HG02852 (cell line): Measurements from ENCODE around the gene ABCB6.
A peak's percentile ranks its signal among the peaks of the same experiment; 100 is the strongest.

Source experiments
- ATAC-seq: cut with Tn5 transposase; IDR thresholded peaks from one replicate; pipeline ENCODE4 v1.9.1; 2021; ENCODE audit warnings: mild to moderate bottlenecking, moderate library complexity; ENCODE audit not compliant: unreplicated experiment

Gene ABCB6

DNA sequence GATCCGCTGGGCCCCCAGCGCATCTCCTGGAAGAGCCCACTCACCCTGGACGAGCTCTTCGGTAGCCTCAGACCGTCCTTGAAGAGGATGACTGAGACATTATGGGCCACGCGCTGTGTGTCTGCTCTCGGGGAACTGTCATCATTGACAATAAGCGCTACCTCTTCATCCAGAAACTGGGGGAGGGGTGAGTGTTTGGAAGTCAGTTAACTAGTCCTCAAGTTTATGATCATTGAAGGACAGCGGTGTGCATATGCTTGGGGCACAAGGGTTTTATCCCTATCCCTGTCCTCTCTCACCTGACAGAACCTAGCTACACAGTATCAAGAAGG, 27.1 kb upstream of the ABCB6 start:
- ATAC-seq, result no peak

GRCh38 chr2:219245148-219245898, 26.6 kb upstream of the ABCB6 start, which contains the start of the genes GLB1L and STK16:
GLB1L (minus strand) TSS chr2:219245444; CDS start chr2:219243573, 1,871 bp downstream.
STK16 (plus strand) TSS chr2:219245479; CDS start chr2:219246000, 521 bp downstream.
- peak; percentile 85 for ATAC-seq

GRCh38 chr2:219244789-219245147, 26.0 kb upstream of the ABCB6 start:
- no peak for ATAC-seq

GRCh38 chr2:219243291-219243761, 24.6 kb upstream of the ABCB6 start:
- no peak for ATAC-seq

DNA sequence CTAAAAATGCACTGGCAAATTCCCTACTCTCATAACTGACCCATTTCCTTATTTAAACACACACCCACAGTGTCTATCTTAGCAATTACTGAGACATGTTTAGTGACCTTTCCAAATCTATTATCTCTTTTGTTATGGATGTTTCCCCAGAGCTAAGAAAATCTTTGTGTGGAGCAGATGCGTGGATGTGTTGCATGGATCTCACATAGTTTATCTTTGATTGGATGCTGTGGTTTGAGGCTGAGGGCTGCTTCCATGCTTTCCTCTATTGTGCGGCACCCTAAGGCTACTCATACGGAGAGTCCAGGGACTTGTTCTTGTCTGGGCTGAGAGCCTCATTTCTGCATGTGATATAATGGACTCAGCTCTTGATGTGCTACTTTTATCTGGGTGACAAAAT, 15.6 kb upstream of the ABCB6 start:
- no peak for ATAC-seq

GRCh38 chr2:219230059-219230540, 11.3 kb upstream of the ABCB6 start:
- no peak for ATAC-seq

- ATAC-seq, result peak; percentile 98
Observed at GRCh38 chr2:219229305-219230058, 10.7 kb upstream of the ABCB6 start, which contains the start of the genes ANKZF1 and ATG9A. ANKZF1 (plus strand) TSS chr2:219229806; CDS start chr2:219230258, 452 bp downstream. ATG9A (minus strand) TSS chr2:219229636; CDS start chr2:219228024, 1,612 bp downstream.

- peak; percentile 15 for ATAC-seq
Observed at GRCh38 chr2:219228911-219229304, 10.2 kb upstream of the ABCB6 start.

DNA sequence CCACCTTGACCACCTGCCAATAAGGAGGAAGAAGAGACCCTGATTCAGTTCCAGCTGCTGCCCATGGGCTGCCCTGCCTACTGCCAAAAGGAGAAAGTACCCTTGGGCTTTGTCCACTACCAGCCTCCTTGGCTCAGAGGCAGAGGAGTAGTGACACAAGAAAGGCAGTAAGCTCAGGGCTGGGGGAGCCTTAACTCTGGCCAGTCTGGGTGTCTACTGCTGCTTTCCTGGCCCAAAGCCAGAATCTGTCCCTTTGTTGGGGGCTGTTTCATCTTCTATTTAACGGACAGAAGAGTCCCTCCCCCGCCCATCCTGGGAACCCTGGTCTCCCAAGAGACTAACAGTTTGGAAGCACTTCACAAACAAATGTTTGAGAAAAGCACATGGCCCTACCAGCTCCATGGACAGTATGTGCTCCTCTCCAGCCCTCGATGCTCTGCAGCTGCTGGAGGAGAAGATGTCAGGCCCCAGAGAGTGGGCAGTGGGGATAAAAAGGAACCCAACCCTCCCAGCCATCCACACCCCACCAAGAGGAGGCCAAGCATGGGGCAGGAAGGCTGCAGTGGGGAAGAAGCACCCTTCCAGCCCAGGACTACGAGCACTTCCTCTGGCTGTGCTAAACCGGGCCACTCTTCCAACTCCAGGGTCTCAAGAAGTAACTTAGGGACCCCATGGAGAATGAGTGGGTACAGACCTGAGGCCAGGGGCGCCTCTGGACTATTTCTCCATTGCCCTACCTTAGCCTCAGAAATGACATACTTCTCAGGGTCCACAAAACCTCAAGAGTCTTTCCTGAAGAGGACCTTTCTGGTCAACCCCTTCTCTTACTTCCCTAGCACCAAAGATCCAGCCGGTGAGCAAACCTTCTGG, 9.5 kb upstream of the ABCB6 start:
- no peak for ATAC-seq

- no peak for ATAC-seq
Observed at GRCh38 chr2:219225350-219225749, 6.6 kb upstream of the ABCB6 start.

GRCh38 chr2:219223831-219224610, 5.3 kb upstream of the ABCB6 start:
- ATAC-seq, result no peak

GRCh38 chr2:219221957-219222518, 3.3 kb upstream of the ABCB6 start:
- no peak for ATAC-seq

GRCh38 chr2:219220652-219221402, 2.1 kb upstream of the ABCB6 start:
- no peak for ATAC-seq

DNA sequence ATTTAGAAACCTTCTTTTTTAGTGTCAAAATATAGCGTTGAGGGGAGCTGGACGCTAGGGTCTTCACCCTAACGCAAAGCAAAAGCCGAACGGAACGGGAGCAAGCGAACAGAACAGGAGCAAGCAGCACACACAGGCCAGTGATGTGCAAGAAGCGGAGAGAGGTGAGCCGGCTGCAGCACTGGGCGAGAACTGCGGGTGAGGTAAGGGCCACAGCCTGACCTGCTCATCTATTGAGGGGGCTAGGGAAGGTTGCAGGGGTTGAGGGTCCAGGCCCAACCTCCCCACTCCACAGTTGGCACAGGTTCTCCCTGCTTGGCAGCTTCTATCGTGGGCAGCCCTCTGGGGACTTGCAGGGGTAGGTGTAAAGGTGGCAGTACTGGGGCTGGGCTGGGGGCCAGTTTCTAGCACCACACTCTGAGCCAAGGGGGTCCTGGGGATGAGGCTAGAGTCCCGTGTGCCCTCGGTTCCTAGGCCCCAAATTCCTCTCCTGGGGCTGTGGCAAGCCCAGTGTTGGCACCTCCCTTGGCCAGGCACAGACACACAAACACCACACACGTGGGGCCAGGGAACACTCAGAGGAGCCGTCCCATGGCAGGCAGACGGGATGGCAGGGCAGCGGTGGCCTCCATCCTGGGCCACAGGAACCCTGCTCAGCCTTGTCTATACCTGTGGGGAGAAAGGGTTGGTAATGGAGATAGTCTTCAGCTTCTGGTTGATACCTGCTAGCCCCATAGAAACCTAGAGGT, 1.2 kb upstream of the ABCB6 start:
- ATAC-seq, result no peak

GRCh38 chr2:219218217-219218731, 484 bp downstream of the ABCB6 start:
- ATAC-seq, result peak; percentile 25

- no peak for ATAC-seq
Observed at GRCh38 chr2:219216535-219216915, 2.2 kb downstream of the ABCB6 start.

DNA sequence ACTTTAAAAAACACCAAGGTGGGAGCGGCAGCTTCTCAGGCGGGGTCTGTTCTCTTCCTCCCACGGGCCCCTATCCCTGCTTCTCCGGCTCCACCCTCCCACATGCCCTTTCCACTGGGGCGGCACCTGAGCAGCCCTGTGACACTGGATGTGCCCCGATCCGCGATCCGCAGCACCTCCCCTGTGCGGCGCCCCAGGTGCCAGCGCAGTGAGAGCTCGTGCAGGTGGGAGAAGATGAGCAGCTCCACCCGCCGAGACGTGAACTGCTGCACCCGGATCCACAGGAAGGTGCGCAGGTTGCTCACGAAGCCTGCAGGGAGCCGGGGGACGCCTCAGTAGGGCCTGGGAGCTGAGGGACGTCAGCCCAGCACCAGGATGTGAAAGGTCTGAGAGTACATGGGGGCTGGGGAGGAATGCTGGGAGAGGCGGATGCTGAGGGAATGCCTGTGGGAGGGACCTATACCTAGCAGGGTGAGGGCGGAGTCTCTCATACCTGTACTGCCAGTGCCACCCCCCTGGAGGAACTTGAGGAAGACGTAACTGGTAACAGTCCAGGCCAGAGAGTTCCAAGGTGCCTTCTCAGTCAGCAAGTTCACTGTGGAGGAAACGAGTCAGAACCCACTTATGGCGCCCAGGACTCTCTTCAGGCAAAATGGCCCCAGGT, 2.8 kb downstream of the ABCB6 start:
- no peak for ATAC-seq

- no peak for ATAC-seq
Observed at GRCh38 chr2:219214786-219215185, 4.0 kb downstream of the ABCB6 start.
